GM19395 (cell line): ENCODE measurements around the gene MOB2.
"Not testable (repeated sequence)": the region's sequence is repeated elsewhere in the genome, so short reads cannot be mapped to it uniquely, and the experiment has no call there.

Source experiments
- ATAC-seq: cut with Tn5 transposase; IDR thresholded peaks from one replicate; pipeline ENCODE4 v1.9.1; 2021; ENCODE audit warnings: mild to moderate bottlenecking, moderate library complexity; ENCODE audit not compliant: unreplicated experiment

MOB2 gene

GRCh38 chr11:1519028-1520010 is 32.7 kb upstream of the MOB2 start:
- ATAC-seq = no peak

DNA sequence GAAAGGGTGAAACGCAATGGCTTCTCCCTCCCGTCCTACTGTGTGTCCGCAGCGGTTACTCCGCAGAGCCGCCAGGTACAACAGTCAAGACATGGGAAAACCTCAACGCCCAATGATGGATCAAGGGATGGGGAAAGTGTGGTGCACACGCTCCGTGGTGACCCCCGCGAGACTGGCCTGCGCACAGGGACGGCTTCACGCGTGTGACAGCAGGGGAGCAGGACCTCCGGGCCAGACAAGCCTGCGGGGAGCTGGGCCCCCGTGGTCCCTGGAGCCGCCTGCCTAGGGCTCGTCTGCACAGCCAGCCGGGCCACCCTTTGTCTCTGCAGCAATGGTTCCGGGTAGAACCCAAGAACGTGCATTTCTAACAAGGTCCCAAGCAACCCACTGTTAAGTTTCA is 31.7 kb upstream of the MOB2 start:
- ATAC-seq = no peak

DNA sequence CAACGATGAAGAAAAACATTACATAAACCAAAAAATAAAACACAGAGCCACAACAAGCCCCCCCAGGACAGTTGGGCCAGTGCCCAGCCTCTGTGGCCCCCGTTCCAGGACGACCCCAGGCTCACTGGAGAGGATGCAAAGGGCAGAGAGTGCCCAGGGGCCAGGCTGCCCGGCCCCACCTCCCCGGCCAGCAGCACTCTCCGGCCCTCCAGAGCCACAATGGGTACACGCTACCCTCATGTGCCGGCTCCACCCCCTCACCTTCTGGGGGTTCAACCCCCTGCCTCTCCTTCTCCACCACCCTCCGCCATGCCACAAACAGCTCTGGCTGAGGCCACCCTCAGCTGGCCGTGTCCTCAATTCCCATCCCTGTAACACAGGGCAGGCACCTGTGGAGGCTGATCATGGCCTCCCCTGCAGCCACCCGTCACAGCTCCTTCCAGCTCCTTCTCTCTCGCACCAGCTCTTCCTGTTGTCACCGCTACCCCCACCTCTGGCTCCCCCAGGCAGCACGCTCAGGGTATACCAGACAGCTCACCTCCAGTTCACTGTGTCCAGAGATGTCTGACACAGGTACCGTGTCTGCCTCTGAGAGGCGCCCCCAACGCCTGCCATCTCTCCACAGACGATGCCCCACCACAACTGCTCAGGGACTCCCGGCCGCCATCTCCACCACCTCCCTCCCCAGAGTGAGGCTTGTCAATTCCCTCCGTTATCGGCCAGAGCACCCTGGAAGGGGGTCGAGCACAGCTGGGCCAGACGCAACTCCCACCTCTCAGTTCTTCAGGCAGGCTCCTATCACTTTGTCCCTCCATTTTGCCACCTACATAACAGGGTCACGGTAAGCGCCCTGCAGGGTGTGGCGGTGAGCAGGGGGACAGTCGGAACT is 30.8 kb upstream of the MOB2 start:
- ATAC-seq = no peak

- no peak for ATAC-seq
Observed at GRCh38 chr11:1516273-1517067, 29.9 kb upstream of the MOB2 start.

DNA sequence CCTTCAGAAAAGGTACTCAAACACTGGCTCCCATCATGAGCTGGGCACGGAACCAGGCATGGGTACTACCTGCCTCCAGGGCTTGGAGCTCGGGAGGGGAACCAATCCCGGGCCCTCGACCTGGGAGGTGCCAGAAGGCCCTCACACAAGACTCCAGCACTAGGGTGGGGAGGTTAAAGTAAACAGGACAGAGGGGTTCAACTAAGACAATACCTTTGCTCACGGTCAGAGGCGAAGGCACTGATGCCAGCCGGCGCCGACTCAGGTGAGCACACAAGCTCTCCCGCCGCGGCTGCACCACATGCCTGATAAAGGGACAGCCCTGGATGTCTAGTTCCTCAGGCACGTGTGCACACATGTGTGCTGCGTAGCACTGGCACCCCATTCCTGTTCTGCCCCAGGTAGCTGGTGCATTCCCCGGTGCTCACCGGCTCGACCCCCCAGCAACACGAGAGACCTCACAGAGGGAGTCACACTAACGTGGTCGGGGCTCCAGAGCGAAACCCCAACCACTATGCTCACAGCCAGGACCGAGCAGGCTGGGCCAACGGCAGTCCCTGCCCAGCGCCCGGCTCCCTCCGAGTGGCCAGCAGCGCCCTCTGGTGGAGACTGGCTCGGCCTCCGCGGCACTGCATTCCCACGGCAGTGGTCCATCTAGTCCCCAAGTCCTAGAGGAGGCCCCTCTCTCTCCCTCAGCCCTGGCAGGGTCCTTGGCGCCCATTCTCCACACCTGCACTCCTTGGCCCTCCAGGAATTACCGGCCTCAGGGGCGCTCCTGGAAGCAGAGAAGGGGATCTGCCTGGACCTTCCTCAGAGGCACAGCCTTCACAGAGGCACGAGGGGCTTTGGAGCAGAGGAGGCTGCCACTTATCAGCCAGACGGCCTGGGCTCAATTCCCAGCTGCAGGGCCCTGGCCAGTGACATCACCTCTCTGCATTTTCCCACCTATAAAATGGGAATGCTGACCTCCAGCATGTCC is 28.8 kb upstream of the MOB2 start:
- ATAC-seq = no peak

GRCh38 chr11:1514336-1515061 is 27.9 kb upstream of the MOB2 start:
- ATAC-seq = no peak

- ATAC-seq = no peak
Observed at GRCh38 chr11:1513326-1514296, 27.0 kb upstream of the MOB2 start.

DNA sequence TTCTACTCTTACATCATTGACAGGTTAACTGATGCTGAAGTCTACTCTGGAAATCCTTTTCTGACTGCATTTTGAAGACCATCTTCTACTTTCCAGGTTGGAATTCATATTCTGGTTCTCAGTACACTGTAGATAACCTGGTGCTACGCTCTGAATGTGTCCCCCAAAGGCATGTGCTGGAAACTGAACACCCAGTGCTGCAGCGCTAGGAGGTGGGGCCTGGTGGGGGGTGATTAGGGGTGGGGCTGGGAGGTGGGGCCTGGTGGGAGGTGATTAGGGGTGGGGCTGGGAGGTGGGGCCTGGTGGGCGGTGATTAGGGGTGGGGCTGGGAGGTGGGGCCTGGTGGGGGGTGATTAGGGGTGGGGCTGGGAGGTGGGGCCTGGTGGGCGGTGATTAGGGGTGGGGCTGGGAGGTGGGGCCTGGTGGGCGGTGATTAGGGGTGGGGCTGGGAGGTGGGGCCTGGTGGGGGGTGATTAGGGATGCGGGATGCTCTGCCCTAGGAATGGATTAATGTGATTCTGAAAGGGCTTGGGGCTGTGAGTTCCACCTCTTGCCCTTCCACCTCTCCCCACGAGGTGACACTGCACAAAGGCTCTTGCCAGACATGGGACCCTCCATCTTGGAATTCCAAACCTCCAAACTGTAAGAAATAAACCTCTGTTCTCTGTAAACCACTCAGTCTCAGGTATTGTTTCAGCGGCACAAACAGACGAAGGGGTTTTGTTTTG is 26.1 kb upstream of the MOB2 start:
- not testable (repeated sequence) for ATAC-seq

GRCh38 chr11:1511937-1512496 is 25.4 kb upstream of the MOB2 start:
- no peak for ATAC-seq

DNA sequence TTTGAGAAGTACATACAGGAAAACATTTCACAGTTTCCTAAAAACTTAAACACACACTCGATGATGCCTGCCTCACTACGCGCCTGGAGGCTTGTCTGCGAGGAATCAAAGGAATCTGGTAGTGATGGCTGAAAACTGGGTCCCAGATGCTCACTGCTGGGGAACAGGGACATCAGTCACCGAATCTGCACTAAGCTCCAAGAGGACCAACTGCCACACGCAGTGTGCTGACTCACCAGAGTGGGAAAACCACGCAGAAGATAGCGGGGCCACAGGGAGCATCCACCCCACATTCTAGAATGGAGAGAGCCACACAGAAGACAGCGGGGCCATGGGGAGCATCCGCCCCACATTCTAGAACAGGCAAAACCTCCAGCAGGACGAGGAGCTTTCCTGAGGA is 24.3 kb upstream of the MOB2 start:
- ATAC-seq = no peak

GRCh38 chr11:1510351-1510750 is 23.8 kb upstream of the MOB2 start:
- not testable (repeated sequence) for ATAC-seq

- no peak for ATAC-seq
Observed at GRCh38 chr11:1509626-1510255, 23.2 kb upstream of the MOB2 start.

GRCh38 chr11:1508986-1509385 is 22.4 kb upstream of the MOB2 start:
- ATAC-seq = no peak

- no peak for ATAC-seq
Observed at GRCh38 chr11:1508491-1508891, 21.9 kb upstream of the MOB2 start.

- no peak for ATAC-seq
Observed at GRCh38 chr11:1507381-1508140, 21.0 kb upstream of the MOB2 start.

GRCh38 chr11:1506981-1507380 is 20.4 kb upstream of the MOB2 start:
- ATAC-seq = no peak
